ENCODE measurements around the gene CDR2. TPM values are rescaled to one million over a fixed set of nuclear protein-coding genes. Genes with fewer than 3 reads are reported as not detected.

Gene CDR2
- total and polyA plus RNA-seq, 2 donors (not counting 1 experiment from before 2014, with no cell fraction given), result 8.0 to 11.3 TPM

GRCh38 chr16:22335668-22336246 lies 38.7 kb downstream of the CDR2 start:
- H2AFZ ChIP-seq (ENCODE audit: insufficient read depth, low read depth, low read length, poor library complexity, severe bottlenecking), result no peak overlapping the region
- Mint-ChIP-seq H3K27me3 (no peaks in the 10 kb centered on the region), H3K4me1 (no peaks in the 10 kb centered on the region), H3K4me3 (no peak overlapping the region), H3K27ac (no peak overlapping the region), H3K9me3 (ENCODE audit: insufficient read depth) (peaks cover 23% of the 10 kb centered on the region)
- no peaks in the 10 kb centered on the region for H3K27me3 ChIP-seq (replicated peaks in 1 of 4; ENCODE audit: control extremely low read depth in 1 of 4, control insufficient read depth in 3 of 4, insufficient read depth in 4 of 4, low read length in 3 of 4)
- DNase-seq (no peak), ATAC-seq (ENCODE audit: low read depth) (no peak)
- POLR2A ChIA-PET, result interaction anchor here (0.7 kb wide), 1 partner anchor 79 kb away, joined by 3 read pairs; no protein-coding TSS in a partner anchor
- no peak overlapping the region for H3K4me2 ChIP-seq (replicated peaks; ENCODE audit: low read depth, low read length, poor library complexity, severe bottlenecking)
- 100% methylated on average over 3 of the region's 3 CpGs for WGBS (ENCODE audit: insufficient coverage)
- no peak overlapping the region for H3K27ac ChIP-seq (ENCODE audit: low read length in 2 of 2)
- peaks cover 5 to 23% (median 19%) of the 10 kb centered on the region in 3 donors for H3K9me3 ChIP-seq (ENCODE audit: control extremely low read depth in 1 of 3, control insufficient read depth in 2 of 3, insufficient read depth in 1 of 3, low read length in 2 of 3)
- no peak for TF ChIP-seq EZH2 (IDR thresholded peaks at IDR 0.05; ENCODE audit: borderline replicate concordance, insufficient read depth, low read depth, low read length, poor library complexity, severe bottlenecking)
- no peak for TF ChIP-seq CTCF (IDR thresholded peaks at IDR 0.05)
- H3K79me2 ChIP-seq (ENCODE audit: control insufficient read depth, insufficient read depth, low read length), result no peaks in the 10 kb centered on the region
- H3K4me1 ChIP-seq (ENCODE audit: control insufficient read depth in 2 of 2, insufficient read depth in 2 of 2, low read length in 2 of 2), result no peaks in the 10 kb centered on the region
- peaks cover 19 to 49% of the 10 kb centered on the region in 2 experiments for H3K36me3 ChIP-seq (replicated peaks in 1 of 2; ENCODE audit: control extremely low read depth in 1 of 2, control insufficient read depth in 1 of 2, extremely low read depth in 1 of 2, insufficient read depth in 2 of 2, low read length in 1 of 2)
- intact Hi-C loops (cut with micrococcal nuclease), result no loop called here
- no peak overlapping the region for H3K4me3 ChIP-seq (ENCODE audit: control extremely low read depth in 1 of 5, extremely low read depth in 1 of 5, insufficient read depth in 1 of 5, low read depth in 2 of 5, low read length in 4 of 5)
- no peak overlapping the region for H3K9ac ChIP-seq (ENCODE audit: low read length)
- H4K20me1 ChIP-seq (ENCODE audit: control insufficient read depth, insufficient read depth, low read length, poor library complexity, severe bottlenecking), result no peaks in the 10 kb centered on the region
- CTCF ChIA-PET, result no interaction called here

- Mint-ChIP-seq H3K27me3 (no peaks in the 10 kb centered on the region), H3K27ac (no peak overlapping the region), H3K9me3 (ENCODE audit: insufficient read depth) (peaks cover 17% of the 10 kb centered on the region), H3K4me1 (no peaks in the 10 kb centered on the region), H3K4me3 (no peak overlapping the region)
- H3K27me3 ChIP-seq (replicated peaks in 1 of 4; ENCODE audit: control extremely low read depth in 1 of 4, control insufficient read depth in 3 of 4, insufficient read depth in 4 of 4, low read length in 3 of 4), result no peaks in the 10 kb centered on the region
- DNase-seq (no peak), ATAC-seq (ENCODE audit: low read depth) (no peak)
- H3K79me2 ChIP-seq (ENCODE audit: control insufficient read depth, insufficient read depth, low read length), result no peaks in the 10 kb centered on the region
- H3K9me3 ChIP-seq (ENCODE audit: control extremely low read depth in 1 of 3, control insufficient read depth in 2 of 3, insufficient read depth in 1 of 3, low read length in 2 of 3), result peaks cover 5 to 16% (median 11%) of the 10 kb centered on the region in 3 donors
- H3K4me2 ChIP-seq (replicated peaks; ENCODE audit: low read depth, low read length, poor library complexity, severe bottlenecking), result no peak overlapping the region
- no peak overlapping the region for H3K9ac ChIP-seq (ENCODE audit: low read length)
- no peak overlapping the region for H2AFZ ChIP-seq (ENCODE audit: insufficient read depth, low read depth, low read length, poor library complexity, severe bottlenecking)
- H3K27ac ChIP-seq (ENCODE audit: low read length in 2 of 2), result no peak overlapping the region
- no peaks in the 10 kb centered on the region for H3K4me1 ChIP-seq (ENCODE audit: control insufficient read depth in 2 of 2, insufficient read depth in 2 of 2, low read length in 2 of 2)
- 90% methylated on average over 5 of the region's 6 CpGs for WGBS (ENCODE audit: insufficient coverage)
- intact Hi-C loops (cut with micrococcal nuclease), result no loop called here
- no peak overlapping the region for H3K4me3 ChIP-seq (ENCODE audit: control extremely low read depth in 1 of 5, extremely low read depth in 1 of 5, insufficient read depth in 1 of 5, low read depth in 2 of 5, low read length in 4 of 5)
- ChIA-PET POLR2A (no interaction called here), CTCF (no interaction called here)
- TF ChIP-seq CTCF (IDR thresholded peaks at IDR 0.05) (no peak), EZH2 (IDR thresholded peaks at IDR 0.05; ENCODE audit: borderline replicate concordance, insufficient read depth, low read depth, low read length, poor library complexity, severe bottlenecking) (no peak)
- H4K20me1 ChIP-seq (ENCODE audit: control insufficient read depth, insufficient read depth, low read length, poor library complexity, severe bottlenecking), result no peaks in the 10 kb centered on the region
- peaks cover 22 to 59% of the 10 kb centered on the region in 2 experiments for H3K36me3 ChIP-seq (replicated peaks in 1 of 2; ENCODE audit: control extremely low read depth in 1 of 2, control insufficient read depth in 1 of 2, extremely low read depth in 1 of 2, insufficient read depth in 2 of 2, low read length in 1 of 2)
Observed at GRCh38 chr16:22333457-22333994, 40.9 kb downstream of the CDR2 start.
